SK-N-SH treated with all-trans-retinoic acid at 6 μM for 48 hours (cell line): Measurements from ENCODE around the gene UTS2B.

Source experiments
- ARNTL ChIP-seq: fragments of 450-650 bp; formaldehyde crosslinking; IDR thresholded peaks from 2 replicates; pipeline ENCODE4 v1.5.0; 2020; ENCODE audit warnings: low read depth, mild to moderate bottlenecking, moderate library complexity, borderline replicate concordance
- CSDC2 ChIP-seq: fragments of 250-450 bp; sonication (Bioruptor Pico); IDR thresholded peaks from 2 replicates; pipeline ENCODE4 v1.5.0; 2020; ENCODE audit warnings: mild to moderate bottlenecking, moderate library complexity
- ESRRG ChIP-seq: fragments of 250-450 bp; sonication (Bioruptor Pico); IDR thresholded peaks from 2 replicates; pipeline ENCODE4 v1.6.1; 2021; ENCODE audit warnings: mild to moderate bottlenecking
- GLIS3 ChIP-seq: fragments of 250-450 bp; sonication (Bioruptor Pico); IDR thresholded peaks from 2 replicates; pipeline ENCODE4 v1.5.0; 2020; ENCODE audit warnings: mild to moderate bottlenecking, moderate library complexity
- PATZ1 ChIP-seq: fragments of 250-450 bp; sonication (Bioruptor Pico); IDR thresholded peaks from 2 replicates; pipeline ENCODE4 v1.8.0; 2020; ENCODE audit warnings: mild to moderate bottlenecking, moderate library complexity, borderline replicate concordance
- POU6F1 ChIP-seq: fragments of 250-450 bp; sonication (Bioruptor Pico); IDR thresholded peaks from 2 replicates; pipeline ENCODE4 v1.8.0; 2021; ENCODE audit warnings: low read depth, mild to moderate bottlenecking, moderate library complexity, borderline replicate concordance
- RARB ChIP-seq: fragments of 250-450 bp; sonication (Bioruptor Pico); IDR thresholded peaks from 2 replicates; pipeline ENCODE4 v1.8.0; 2021; ENCODE audit warnings: mild to moderate bottlenecking, moderate library complexity
- SNAI2 ChIP-seq: fragments of 250-450 bp; sonication (Bioruptor Pico); IDR thresholded peaks from 2 replicates; pipeline ENCODE4 v1.5.0; 2020; ENCODE audit warnings: mild to moderate bottlenecking, moderate library complexity
- TOX ChIP-seq: fragments of 250-450 bp; sonication (Bioruptor Pico); IDR thresholded peaks from 2 replicates; pipeline ENCODE4 v1.8.0; 2021; ENCODE audit warnings: mild to moderate bottlenecking, moderate library complexity, borderline replicate concordance
- ZFP3 ChIP-seq: fragments of 250-450 bp; sonication (Bioruptor Pico); IDR thresholded peaks from 2 replicates; pipeline ENCODE4 v1.5.0; 2020; ENCODE audit warnings: mild to moderate bottlenecking, moderate library complexity
- ZNF70 ChIP-seq: fragments of 450-650 bp; formaldehyde crosslinking; IDR thresholded peaks from 2 replicates; pipeline ENCODE4 v1.5.0; 2020; ENCODE audit warnings: mild to moderate bottlenecking, moderate library complexity

- no peak for TF ChIP-seq RARB
- no peak for TF ChIP-seq POU6F1 (CRISPR knock-in tag)
- no peak for TF ChIP-seq TOX (CRISPR knock-in tag)
- no peak for TF ChIP-seq ZFP3 (CRISPR knock-in tag)
- TF ChIP-seq PATZ1 (CRISPR knock-in tag) = no peak
- no peak for TF ChIP-seq GLIS3 (CRISPR knock-in tag)
- TF ChIP-seq CSDC2 (CRISPR knock-in tag) = no peak
- no peak for TF ChIP-seq ARNTL (CRISPR knock-in tag)
- no peak for TF ChIP-seq ESRRG (CRISPR knock-in tag)
- no peak for TF ChIP-seq SNAI2 (CRISPR knock-in tag)
- TF ChIP-seq ZNF70 = no peak
These were observed 94.7 kb downstream of the UTS2B start for GRCh38 chr3:191235331-191236314.
